HG02970 (cell line): Measurements from ENCODE around the gene ACADVL.

Experiments
- ATAC-seq: cut with Tn5 transposase; IDR thresholded peaks from one replicate; pipeline ENCODE4 v1.9.1; 2021; ENCODE audit warnings: mild to moderate bottlenecking, moderate library complexity, moderate number of reproducible peaks; ENCODE audit not compliant: unreplicated experiment, low FRiP score

ACADVL gene

GRCh38 chr17:7249214-7249613, 29.5 kb downstream of the ACADVL start:
- no peak for ATAC-seq

- no peak for ATAC-seq
Measured at GRCh38 chr17:7249830-7250229, 30.1 kb downstream of the ACADVL start.

- ATAC-seq = no peak
Measured at GRCh38 chr17:7250695-7251627, 31.2 kb downstream of the ACADVL start.

DNA sequence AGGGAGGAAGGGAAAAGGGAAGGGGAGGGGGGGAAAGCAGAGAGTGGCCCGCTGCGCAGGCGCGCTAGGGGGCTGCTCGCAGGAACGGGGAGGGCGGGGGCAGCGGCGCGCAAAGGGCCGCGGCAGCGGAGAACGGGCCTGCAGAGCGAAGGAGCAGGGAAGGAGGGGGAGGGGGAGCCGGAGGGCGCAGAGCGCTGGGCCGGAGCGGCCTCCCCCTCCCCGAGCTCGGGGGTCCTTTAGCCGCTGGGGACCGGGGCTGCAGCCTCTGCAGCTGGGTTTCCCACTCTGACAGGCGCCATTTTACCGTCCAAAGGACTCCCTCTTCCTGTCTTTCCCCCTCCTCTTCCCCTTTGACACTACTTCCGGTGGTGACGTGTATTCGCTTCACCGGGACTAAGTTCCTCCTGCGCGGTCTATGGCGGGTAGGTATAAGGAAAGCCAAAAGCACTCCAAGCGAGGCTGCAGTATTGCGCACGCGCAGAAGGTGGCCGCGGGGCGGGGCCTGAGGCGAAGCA, 32.0 kb downstream of the ACADVL start, which contains the start of gene CTDNEP1:
Gene CTDNEP1 (minus strand): TSS at position 74 of the 515 bp plus-strand sequence. CDS start 438 bp downstream, outside the sequence.
- ATAC-seq = peak; percentile 82

DNA sequence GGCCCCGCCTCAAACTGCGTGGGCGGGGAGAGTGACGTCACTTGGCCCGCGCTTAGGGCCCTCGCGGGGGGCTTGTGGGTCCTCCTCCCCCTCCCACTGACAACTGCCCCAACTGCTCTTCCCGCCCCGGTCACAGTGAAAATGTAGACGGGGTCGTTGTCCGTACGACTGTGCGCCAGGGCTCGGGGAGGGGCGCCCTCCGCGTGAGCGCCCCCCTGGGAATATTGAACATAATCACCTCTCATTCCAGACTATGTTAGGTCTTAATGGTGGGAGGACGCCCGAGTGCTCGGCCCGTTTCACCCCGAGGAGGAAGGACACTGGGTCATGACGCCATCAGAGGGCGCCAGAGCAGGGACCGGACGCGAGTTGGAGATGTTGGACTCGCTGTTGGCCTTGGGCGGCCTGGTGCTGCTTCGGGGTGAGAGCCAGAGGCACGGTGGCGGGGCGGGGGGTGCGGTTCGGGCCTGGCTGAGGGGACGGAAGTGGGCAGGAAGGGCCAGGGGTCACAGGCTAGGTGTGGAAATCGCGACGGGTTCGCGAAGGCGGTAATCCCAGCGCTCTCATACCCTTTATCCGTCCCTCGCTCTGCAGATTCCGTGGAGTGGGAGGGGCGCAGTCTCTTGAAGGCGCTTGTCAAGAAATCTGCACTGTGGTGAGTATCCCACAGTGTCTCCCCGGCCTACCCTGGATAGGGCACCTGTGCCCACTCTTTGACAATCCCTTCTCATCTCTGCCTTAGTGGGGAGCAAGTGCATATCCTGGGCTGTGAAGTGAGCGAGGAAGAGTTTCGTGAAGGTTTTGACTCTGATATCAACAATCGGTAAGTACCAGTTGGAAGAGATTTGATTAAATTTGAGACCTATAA, 32.7 kb downstream of the ACADVL start, which contains the start of gene ELP5:
Gene ELP5 (plus strand): TSS at position 40 of the 868 bp plus-strand sequence. CDS start 336 bp downstream, at position 376.
- ATAC-seq = peak; percentile 43

- ATAC-seq = no peak
Measured at GRCh38 chr17:7253082-7253481, 33.3 kb downstream of the ACADVL start.

GRCh38 chr17:7254511-7254910, 34.8 kb downstream of the ACADVL start:
- no peak for ATAC-seq

DNA sequence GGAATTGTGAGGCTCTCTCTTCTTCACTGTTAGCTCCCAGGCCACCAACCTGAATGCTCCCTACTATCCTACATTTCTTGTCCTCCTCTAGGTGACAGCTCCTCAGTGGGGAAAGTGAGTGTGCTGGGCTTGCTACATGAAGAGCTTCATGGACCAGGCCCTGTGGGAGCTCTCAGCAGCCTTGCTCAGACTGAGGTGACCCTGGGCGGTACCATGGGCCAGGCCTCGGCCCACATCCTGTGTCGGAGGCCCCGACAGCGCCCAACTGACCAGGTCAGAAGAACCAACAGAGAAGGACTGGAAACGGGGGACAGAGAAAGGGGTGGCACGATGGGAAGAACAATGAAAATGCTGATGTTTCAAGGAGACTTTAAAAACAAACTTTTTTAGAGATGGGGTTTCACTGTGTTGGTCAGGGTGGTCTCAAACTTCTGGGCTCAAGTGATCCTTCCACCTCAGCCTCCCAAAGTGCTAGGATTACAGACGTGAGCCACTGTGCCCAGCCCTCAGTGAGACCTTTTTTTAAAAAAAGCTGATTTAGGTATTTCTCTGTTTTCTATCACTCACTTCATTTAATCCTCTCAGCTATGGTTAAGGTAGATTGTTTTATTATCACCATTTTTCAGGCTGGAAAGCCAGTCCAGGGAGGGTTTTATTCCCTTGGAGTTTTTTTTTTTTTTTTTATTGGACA, 37.2 kb downstream of the ACADVL start:
- ATAC-seq = no peak

- ATAC-seq = no peak
Measured at GRCh38 chr17:7258731-7259554, 39.2 kb downstream of the ACADVL start.

DNA sequence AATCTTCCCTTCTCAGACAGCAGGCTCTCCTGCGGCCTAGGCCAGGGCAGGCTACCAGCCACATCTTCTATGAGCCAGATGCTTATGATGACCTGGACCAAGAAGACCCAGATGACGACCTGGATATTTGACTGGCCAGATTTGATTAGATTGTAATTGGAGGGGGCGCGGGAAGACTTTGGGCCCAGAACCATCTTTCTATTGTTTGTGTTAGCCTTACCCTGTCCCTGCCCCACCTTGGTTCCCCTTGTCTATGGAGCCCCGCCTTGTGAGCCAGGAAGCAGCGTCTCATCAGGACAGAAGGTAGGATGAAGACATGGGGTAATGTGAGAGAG, 39.8 kb downstream of the ACADVL start:
- no peak for ATAC-seq

GRCh38 chr17:7260151-7260550, 40.4 kb downstream of the ACADVL start:
- ATAC-seq = no peak

DNA sequence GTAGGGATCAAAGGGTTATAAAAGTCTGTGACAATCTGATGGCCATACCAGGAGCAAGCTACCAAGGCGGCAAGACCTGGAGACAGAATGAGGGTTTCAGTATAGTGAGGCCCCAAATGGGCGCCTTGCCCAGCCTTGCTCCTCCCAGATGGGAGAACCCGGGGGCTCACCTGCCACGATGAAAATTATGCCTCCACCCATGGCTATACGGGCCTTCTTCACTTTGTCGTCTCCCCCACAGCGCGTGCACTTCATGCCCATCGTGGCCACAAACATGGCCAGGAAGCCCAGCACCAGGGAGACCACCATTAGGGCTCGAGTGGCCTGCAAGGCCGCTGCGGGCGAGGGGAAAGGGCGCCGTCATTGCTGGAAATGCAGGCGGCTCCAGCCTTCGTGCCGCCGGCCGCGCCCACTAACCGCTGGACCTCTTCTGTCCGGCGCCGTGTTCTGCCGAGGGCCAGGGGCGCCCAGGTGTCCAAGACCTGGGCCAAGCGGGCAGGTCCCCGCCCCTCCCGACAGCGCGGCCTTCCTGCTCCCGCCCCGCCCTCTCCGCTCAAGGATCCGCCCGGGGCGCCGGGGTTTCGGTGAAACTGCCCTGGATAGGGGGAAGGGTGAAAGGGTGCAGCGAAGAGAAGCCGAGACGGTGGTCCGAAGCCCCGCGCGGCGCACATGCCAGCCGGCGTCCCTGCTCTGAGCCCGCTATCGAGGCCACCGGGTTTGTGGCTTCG, 41.1 kb downstream of the ACADVL start:
- no peak for ATAC-seq

DNA sequence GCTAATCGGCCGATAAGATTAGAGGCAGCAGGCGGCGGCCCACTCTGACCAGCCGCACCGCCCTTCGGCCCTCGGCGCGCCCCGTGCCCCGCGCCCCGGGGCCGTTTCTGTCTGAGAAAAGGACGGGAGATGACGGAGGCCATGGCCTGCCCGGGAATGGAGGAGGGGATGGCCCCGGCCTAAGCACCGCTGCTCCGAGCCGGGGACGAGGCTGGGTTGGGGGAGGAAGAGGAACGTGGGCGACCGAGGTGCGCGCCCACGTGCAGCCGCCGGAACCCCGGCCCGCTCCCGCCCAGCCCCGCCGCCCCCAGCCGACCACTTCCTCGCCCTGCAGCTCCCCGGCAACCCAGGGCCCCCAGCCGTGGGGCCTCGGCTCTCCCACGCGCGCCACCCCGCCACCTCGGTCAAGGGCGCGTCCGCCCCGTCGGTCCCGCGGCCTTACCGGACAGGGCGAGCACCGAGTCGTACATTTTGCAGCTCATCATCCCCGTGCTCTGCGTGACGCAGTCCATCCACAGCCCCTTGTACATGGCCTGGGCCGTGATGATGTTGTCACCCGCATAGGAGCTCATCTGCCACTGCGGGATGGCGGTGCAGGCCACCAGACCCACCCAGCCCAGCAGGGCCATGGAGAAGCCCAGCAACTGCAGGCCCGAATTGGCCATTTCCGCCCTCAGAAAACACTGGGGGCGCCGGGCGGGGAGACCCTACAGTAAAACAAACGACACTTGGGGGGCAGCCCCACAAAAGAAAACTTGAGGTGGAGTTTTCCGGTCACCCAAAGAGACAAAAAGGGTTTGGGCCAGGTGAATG, 41.8 kb downstream of the ACADVL start:
- ATAC-seq = no peak

DNA sequence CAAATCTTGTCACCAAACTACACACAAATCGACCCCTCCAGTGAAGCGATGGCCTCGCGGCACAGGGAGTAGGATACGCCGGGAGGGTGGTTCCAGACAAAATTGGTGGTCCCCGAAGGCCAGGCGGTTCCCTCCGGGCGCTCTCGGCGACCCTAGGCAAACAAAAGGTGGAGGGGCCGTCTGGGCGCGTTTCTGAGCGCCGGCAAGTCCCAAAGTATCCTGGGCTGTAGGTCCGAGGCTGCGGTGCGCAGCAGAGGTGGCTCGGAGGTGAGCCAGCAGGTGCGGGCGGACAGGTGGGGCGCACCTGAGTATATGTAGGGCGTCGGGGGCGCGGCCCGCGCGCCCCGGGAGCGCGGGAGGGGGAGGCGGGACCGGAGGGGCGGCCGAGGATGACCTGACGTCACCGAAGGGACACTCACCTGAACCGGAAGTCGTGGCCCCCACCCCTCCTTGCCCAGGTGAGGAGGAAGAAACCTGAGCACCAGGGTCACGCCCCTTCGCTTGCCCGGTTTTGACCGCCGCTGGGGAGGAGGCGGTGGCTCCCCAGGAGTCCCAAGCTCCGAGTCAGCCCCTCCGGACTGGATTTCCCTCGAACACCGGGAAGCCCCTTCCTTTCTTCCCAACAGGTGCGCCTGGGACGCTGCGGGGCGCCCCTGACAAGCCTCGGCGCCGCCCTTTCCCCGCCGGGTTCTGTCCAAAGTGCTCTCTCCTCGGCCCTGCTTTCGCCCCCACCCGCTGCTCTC, 42.6 kb downstream of the ACADVL start, which contains the start of gene CLDN7:
Gene CLDN7 (minus strand): TSS at position 287 of the 743 bp plus-strand sequence. CDS start 435 bp downstream, outside the sequence.
- ATAC-seq = no peak

- ATAC-seq = no peak
Measured at GRCh38 chr17:7262935-7263800, 43.4 kb downstream of the ACADVL start.

GRCh38 chr17:7263801-7264078, 44.0 kb downstream of the ACADVL start:
- ATAC-seq = no peak
